HG03139 (cell line): ENCODE measurements around the gene EVI5L.
"Not testable (repeated sequence)": the region's sequence is repeated elsewhere in the genome, so short reads cannot be mapped to it uniquely, and the experiment has no call there.

Experiments
- ATAC-seq: cut with Tn5 transposase; IDR thresholded peaks from one replicate; pipeline ENCODE4 v1.9.1; 2021; ENCODE audit not compliant: unreplicated experiment

The EVI5L gene

GRCh38 chr19:7871437-7872305, 41.7 kb downstream of the EVI5L start:
- no peak for ATAC-seq

- no peak for ATAC-seq
These were observed 42.5 kb downstream of the EVI5L start for GRCh38 chr19:7872306-7873204.

- no peak for ATAC-seq
These were observed 43.5 kb downstream of the EVI5L start for GRCh38 chr19:7873304-7874075.

- no peak for ATAC-seq
These were observed 44.3 kb downstream of the EVI5L start, which contains the start of gene PRR36 for GRCh38 chr19:7874076-7874896. PRR36 (minus strand) TSS chr19:7874390; CDS start chr19:7873689, 701 bp downstream.

GRCh38 chr19:7874897-7875273, 44.9 kb downstream of the EVI5L start:
- ATAC-seq = no peak

- ATAC-seq = no peak
These were observed 47.3 kb downstream of the EVI5L start for GRCh38 chr19:7877249-7877836.

- no peak for ATAC-seq
These were observed 49.2 kb downstream of the EVI5L start for GRCh38 chr19:7879111-7879807.

GRCh38 chr19:7879836-7880235, 49.8 kb downstream of the EVI5L start:
- ATAC-seq = no peak

GRCh38 chr19:7881910-7882309, 51.9 kb downstream of the EVI5L start:
- ATAC-seq = no peak

- no peak for ATAC-seq
These were observed 53.1 kb downstream of the EVI5L start for GRCh38 chr19:7883105-7883504.

- no peak for ATAC-seq
These were observed 54.0 kb downstream of the EVI5L start for GRCh38 chr19:7883796-7884570.

- ATAC-seq = no peak
These were observed 55.8 kb downstream of the EVI5L start for GRCh38 chr19:7885818-7886217.

GRCh38 chr19:7887408-7888144, 57.6 kb downstream of the EVI5L start:
- ATAC-seq = no peak

GRCh38 chr19:7888145-7888825, 58.3 kb downstream of the EVI5L start, which contains the start of gene LRRC8E:
LRRC8E (plus strand) TSS chr19:7888510; CDS start chr19:7895604, 7,094 bp downstream.
- no peak for ATAC-seq

GRCh38 chr19:7888826-7889217, 58.8 kb downstream of the EVI5L start:
- no peak for ATAC-seq

GRCh38 chr19:7893362-7894101, 63.5 kb downstream of the EVI5L start:
- not testable (repeated sequence) for ATAC-seq
